Kidney (tissue), 14 donors: Measurements from ENCODE around the gene WDTC1. TPM values are rescaled to one million over a fixed set of nuclear protein-coding genes. Genes with fewer than 3 reads are reported as not detected.

Source experiments
- DNase-seq, 5 donors: peaks; one replicate each; pipeline ENCODE4 v3.0.0-alpha.2; 2013 to 2020
- FAIRE-seq: peaks from 2 replicates; lab custom pipeline; 2012; peaks lifted over from hg19 to GRCh38; lab: Jason Lieb, UNC
- H3K27ac ChIP-seq, 2 donors: one replicate each; pipeline ENCODE4 v1.7.0; 2013; ENCODE audit warnings: low read depth in 2 of 2, low read length in 2 of 2, inconsistent platforms in 1 of 2
- H3K27me3 ChIP-seq: one replicate; pipeline ENCODE4 v1.7.1; 2013; ENCODE audit warnings: low read length, inconsistent platforms; ENCODE audit not compliant: control insufficient read depth, insufficient read depth
- H3K36me3 ChIP-seq, 3 donors: one replicate each; pipeline versions ENCODE4 v1.7.0 to v1.7.1; 2013; ENCODE audit warnings: low read length in 3 of 3, control low read depth in 1 of 3, inconsistent platforms in 1 of 3; ENCODE audit not compliant: insufficient read depth in 3 of 3, control insufficient read depth in 2 of 3
- H3K4me1 ChIP-seq, 3 donors: one replicate each; pipeline versions ENCODE4 v1.7.0 to v1.7.1; 2013; ENCODE audit warnings: low read length in 3 of 3, inconsistent platforms in 1 of 3, low read depth in 1 of 3; ENCODE audit not compliant: control insufficient read depth in 2 of 3, insufficient read depth in 2 of 3
- H3K4me3 ChIP-seq, 3 donors: one replicate each; pipeline versions ENCODE4 v1.7.0 to v1.8.1; 2013; ENCODE audit warnings: low read length in 3 of 3, control low read depth in 1 of 3, inconsistent platforms in 1 of 3
- H3K9ac ChIP-seq, 3 donors: one replicate each; pipeline versions ENCODE4 v1.7.0 to v1.7.1; 2013; ENCODE audit warnings: low read length in 3 of 3, control low read depth in 1 of 3, inconsistent platforms in 1 of 3
- H3K9me3 ChIP-seq, 3 donors: one replicate each; pipeline versions ENCODE4 v1.7.0 to v1.7.1; 2013; ENCODE audit warnings: low read length in 3 of 3, control low read depth in 1 of 3, inconsistent platforms in 1 of 3; ENCODE audit not compliant: control insufficient read depth in 2 of 3, insufficient read depth in 1 of 3
- CTCF ChIP-seq: IDR thresholded peaks from 3 replicates; pipeline ENCODE4 v1.5.1; 2012; ENCODE audit warnings: mild to moderate bottlenecking, moderate library complexity, borderline replicate concordance; ENCODE audit not compliant: insufficient read depth; ENCODE audit errors: extremely low read depth
- intact Hi-C: fragments of 100-400 bp; cut with DNase I; formaldehyde crosslinking; loops from one replicate; pipeline ENCODE4 v1.11.1; 2022
- polyA plus RNA-seq: library from polyadenylated mRNA; stranded (reverse); fragments of 350-450 nt; fragmentation: Illumina TruSeq; extraction: RNeasy Lipid Tissue Mini Kit (QIAGEN cat#74804); gene quantifications from one replicate; pipeline ENCODE4 v1.2.3, GENCODE V29; 2014; ENCODE audit warnings: low read depth, low replicate concordance; ENCODE audit not compliant: insufficient read depth
- total RNA-seq: library from RNA; stranded (reverse); fragmentation: NEBNext Ultra II Directional; extraction: Animal tissue kit (Norgen Biotek cat#: 25700); gene quantifications from one replicate; pipeline ENCODE4 v1.2.1, GENCODE V29; 2021
- donor health status: control.
- donor health status: control.
- donor health status: control.
- donor health status: control.
- donor health status: control.
- donor health status: DM: yes; HTN: yes; CAD: no.
- donor health status: Normal renal cell carcinoma (clear cell type).

The WDTC1 gene
- total and polyA plus RNA-seq, 2 donors from 2014 or later: 23.7 to 42.2 TPM

GRCh38 chr1:27350663-27351540 is 116.5 kb downstream of the WDTC1 start:
- Histone ChIP-seq H3K27ac (no peak overlapping the region), H3K4me3 (peak overlapping the region in 1 of 3 donors; percentile 37)
- peak; percentile 67 to 88 (median 86) for DNase-seq

GRCh38 chr1:27351541-27352107 is 117.2 kb downstream of the WDTC1 start:
- FAIRE-seq (no peak), DNase-seq (no peak)
- TF ChIP-seq CTCF: no peak
- no peak overlapping the region for H3K27ac ChIP-seq
- peak overlapping the region in 1 of 3 donors; percentile 37 for H3K4me3 ChIP-seq
- no peaks in the 10 kb centered on the region for H3K9me3 ChIP-seq
- H3K36me3 ChIP-seq: peaks cover 0 to 6% (median 0%) of the 10 kb centered on the region in 3 donors
- no peak overlapping the region for H3K9ac ChIP-seq
- H3K27me3 ChIP-seq: no peaks in the 10 kb centered on the region
- intact Hi-C loops: no loop called here
- peaks cover 0 to 17% (median 5%) of the 10 kb centered on the region in 3 donors for H3K4me1 ChIP-seq

More at GRCh38 chr1:27350663-27351540, 116.5 kb downstream of the WDTC1 start:
- H3K9me3 ChIP-seq: no peaks in the 10 kb centered on the region
- H3K36me3 ChIP-seq: peaks cover 0 to 3% (median 0%) of the 10 kb centered on the region in 3 donors
- no peak overlapping the region for H3K9ac ChIP-seq
- peaks cover 0 to 17% (median 5%) of the 10 kb centered on the region in 3 donors for H3K4me1 ChIP-seq
- intact Hi-C loops: no loop called here
- no peaks in the 10 kb centered on the region for H3K27me3 ChIP-seq
- no peak for TF ChIP-seq CTCF
- no peak for FAIRE-seq

GRCh38 chr1:27353166-27353565 is 118.7 kb downstream of the WDTC1 start:
- Histone ChIP-seq H3K27ac (no peak overlapping the region), H3K9ac (no peak overlapping the region), H3K36me3 (peaks cover 0 to 6% (median 0%) of the 10 kb centered on the region in 3 donors), H3K4me1 (peaks cover 0 to 19% (median 5%) of the 10 kb centered on the region in 3 donors), H3K9me3 (no peaks in the 10 kb centered on the region), H3K27me3 (no peaks in the 10 kb centered on the region), H3K4me3 (no peak overlapping the region)
- intact Hi-C loops: no loop called here
- no peak for DNase-seq
- no peak for TF ChIP-seq CTCF
- FAIRE-seq: no peak
